ENCODE data around the gene EEIG1. TPM values are rescaled to one million over a fixed set of nuclear protein-coding genes. Genes with fewer than 3 reads are reported as not detected.

EEIG1 gene
- polyA plus RNA-seq, 1 donor from 2014 or later, result 90.5 TPM

GRCh38 chr9:127950513-127951289, 30.1 kb downstream of the EEIG1 start:
- Mint-ChIP-seq H3K4me1 (peaks cover 15 to 28% (median 26%) of the 10 kb centered on the region in 3 donors), H3K27me3 (no peaks in the 10 kb centered on the region), H3K36me3 (no peaks in the 10 kb centered on the region), H3K4me3 (peak overlapping the region in 2 of 4 donors; percentile 37 to 57), H3K9me3 (no peaks in the 10 kb centered on the region), H3K27ac (peak overlapping the region in 2 of 3 donors; percentile 74 to 79)

DNA sequence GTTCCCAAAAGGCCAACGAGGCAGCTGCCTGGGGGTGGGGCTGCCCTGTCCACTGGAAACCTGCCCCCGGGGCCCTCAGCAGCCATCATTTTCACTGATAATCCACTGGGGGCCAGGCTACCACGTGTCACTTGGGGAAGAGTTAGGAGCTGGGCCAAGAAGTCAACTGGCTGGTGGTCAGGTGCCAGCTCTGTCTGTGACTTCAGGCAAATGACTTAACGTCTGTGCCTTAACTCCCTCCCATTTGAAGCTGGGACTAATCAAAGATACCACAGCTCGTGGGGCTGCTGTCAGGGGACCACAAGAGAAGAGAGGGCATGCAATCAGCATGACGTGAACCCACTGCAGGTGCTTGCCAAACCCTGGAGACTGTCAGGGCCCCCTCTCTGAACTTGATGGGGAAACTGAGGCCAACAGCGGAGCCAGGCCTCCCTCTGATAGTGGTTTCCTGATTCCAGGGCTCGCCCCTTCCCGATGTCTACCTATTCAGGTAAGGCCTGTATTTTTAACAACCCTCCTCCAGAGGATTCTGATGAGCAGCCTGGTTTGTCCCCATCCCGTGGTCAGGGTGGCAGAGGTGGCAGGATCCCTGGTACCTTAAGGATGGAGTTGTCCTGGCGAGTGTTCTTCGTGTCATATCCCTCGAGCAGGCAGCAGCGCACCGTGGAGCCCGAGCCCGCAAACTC, 30.8 kb downstream of the EEIG1 start:
- no peaks in the 10 kb centered on the region for H3K9me3 Mint-ChIP-seq
- H3K27ac Mint-ChIP-seq, result peak overlapping the region in 2 of 3 donors; percentile 79 to 85
- H3K4me3 Mint-ChIP-seq, result peak overlapping the region in 1 of 4 donors; percentile 37
- H3K36me3 Mint-ChIP-seq, result no peaks in the 10 kb centered on the region
- no peaks in the 10 kb centered on the region for H3K27me3 Mint-ChIP-seq
- H3K4me1 Mint-ChIP-seq, result peaks cover 10 to 22% (median 22%) of the 10 kb centered on the region in 3 donors

GRCh38 chr9:127947841-127948710, 32.7 kb downstream of the EEIG1 start:
- Mint-ChIP-seq H3K27me3 (no peaks in the 10 kb centered on the region), H3K4me1 (peaks cover 10 to 28% (median 25%) of the 10 kb centered on the region in 3 donors), H3K9me3 (no peaks in the 10 kb centered on the region), H3K4me3 (peak overlapping the region in 3 of 4 donors; percentile 20 to 69 (median 55)), H3K36me3 (no peaks in the 10 kb centered on the region), H3K27ac (peak overlapping the region; percentile 82 to 98 (median 91))

DNA sequence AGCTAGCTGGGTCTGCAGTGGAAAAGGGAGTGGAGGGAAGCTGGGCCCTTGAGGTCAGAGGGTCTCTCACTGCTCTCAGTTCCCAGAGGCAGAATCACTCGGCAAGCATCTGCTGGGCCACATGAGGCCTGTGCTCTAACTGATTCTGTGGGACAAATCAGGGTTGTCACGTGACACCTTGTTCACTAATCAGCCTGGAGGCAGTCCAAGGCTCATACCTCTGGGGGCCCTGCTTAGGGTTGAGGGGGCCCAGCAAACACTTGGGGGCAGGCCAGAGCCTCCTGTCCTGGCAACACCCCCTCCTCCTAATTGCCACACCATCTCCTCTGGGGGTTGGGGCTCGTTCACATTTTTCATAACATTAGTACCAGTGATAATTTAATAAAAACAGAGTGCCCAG, 34.1 kb downstream of the EEIG1 start:
- H3K27me3 Mint-ChIP-seq, result no peaks in the 10 kb centered on the region
- H3K36me3 Mint-ChIP-seq, result peaks cover 2% of the 10 kb centered on the region
- H3K27ac Mint-ChIP-seq, result peak overlapping the region; percentile 9 to 98 (median 43)
- H3K9me3 Mint-ChIP-seq, result no peaks in the 10 kb centered on the region
- H3K4me1 Mint-ChIP-seq, result peaks cover 8 to 29% (median 25%) of the 10 kb centered on the region in 3 donors
- H3K4me3 Mint-ChIP-seq, result peak overlapping the region in 1 of 4 donors; percentile 8

GRCh38 chr9:127945942-127946341, 34.8 kb downstream of the EEIG1 start:
- Mint-ChIP-seq H3K9me3 (no peaks in the 10 kb centered on the region), H3K27ac (peak overlapping the region in 2 of 3 donors; percentile 43 to 98), H3K4me1 (peaks cover 8 to 29% (median 23%) of the 10 kb centered on the region in 3 donors), H3K27me3 (no peaks in the 10 kb centered on the region), H3K4me3 (peak overlapping the region in 1 of 4 donors; percentile 15), H3K36me3 (peaks cover 3% of the 10 kb centered on the region)

- Mint-ChIP-seq H3K27ac (peak overlapping the region; percentile 53 to 98 (median 59)), H3K36me3 (peaks cover 3% of the 10 kb centered on the region), H3K27me3 (no peaks in the 10 kb centered on the region), H3K4me3 (peak overlapping the region in 1 of 4 donors; percentile 55), H3K9me3 (no peaks in the 10 kb centered on the region), H3K4me1 (peaks cover 8 to 27% (median 21%) of the 10 kb centered on the region in 3 donors)
These were observed 35.5 kb downstream of the EEIG1 start for GRCh38 chr9:127945338-127945737.

GRCh38 chr9:127944586-127945218, 36.1 kb downstream of the EEIG1 start:
- H3K36me3 Mint-ChIP-seq, result peaks cover 3% of the 10 kb centered on the region
- H3K4me1 Mint-ChIP-seq, result peaks cover 8 to 25% (median 18%) of the 10 kb centered on the region in 3 donors
- H3K4me3 Mint-ChIP-seq, result peak overlapping the region in 2 of 4 donors; percentile 33 to 55
- H3K27ac Mint-ChIP-seq, result peak overlapping the region; percentile 59 to 93 (median 86)
- H3K27me3 Mint-ChIP-seq, result no peaks in the 10 kb centered on the region
- no peaks in the 10 kb centered on the region for H3K9me3 Mint-ChIP-seq

DNA sequence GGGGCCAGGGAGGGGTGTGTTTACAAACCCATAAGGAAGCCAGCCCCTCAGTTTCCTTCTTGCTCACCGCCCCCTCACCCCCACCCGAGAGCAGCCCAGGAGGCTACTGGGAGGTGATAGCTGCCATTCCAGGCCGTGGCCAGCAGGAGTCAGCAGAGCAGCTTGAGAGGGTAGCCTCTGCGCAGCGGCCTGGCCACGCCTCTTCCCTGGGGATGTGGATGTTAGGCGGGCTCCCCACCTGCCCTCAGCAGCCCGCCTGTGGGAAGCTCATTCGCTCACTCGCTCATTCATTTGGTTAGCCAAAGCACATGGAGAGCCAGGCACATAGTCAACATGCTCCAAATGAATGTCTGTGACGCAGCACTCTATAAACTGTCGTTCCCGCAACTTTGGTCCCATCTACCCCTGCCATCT, 37.1 kb downstream of the EEIG1 start:
- Mint-ChIP-seq H3K27me3 (no peaks in the 10 kb centered on the region), H3K4me3 (peak overlapping the region in 2 of 4 donors; percentile 31 to 33), H3K27ac (peak overlapping the region; percentile 91 to 93 (median 93)), H3K36me3 (peaks cover 3% of the 10 kb centered on the region), H3K4me1 (peaks cover 8 to 25% (median 17%) of the 10 kb centered on the region in 3 donors), H3K9me3 (no peaks in the 10 kb centered on the region)

- H3K4me1 Mint-ChIP-seq, result peaks cover 8 to 25% (median 19%) of the 10 kb centered on the region in 3 donors
These were observed 37.7 kb downstream of the EEIG1 start for GRCh38 chr9:127943011-127943662.

DNA sequence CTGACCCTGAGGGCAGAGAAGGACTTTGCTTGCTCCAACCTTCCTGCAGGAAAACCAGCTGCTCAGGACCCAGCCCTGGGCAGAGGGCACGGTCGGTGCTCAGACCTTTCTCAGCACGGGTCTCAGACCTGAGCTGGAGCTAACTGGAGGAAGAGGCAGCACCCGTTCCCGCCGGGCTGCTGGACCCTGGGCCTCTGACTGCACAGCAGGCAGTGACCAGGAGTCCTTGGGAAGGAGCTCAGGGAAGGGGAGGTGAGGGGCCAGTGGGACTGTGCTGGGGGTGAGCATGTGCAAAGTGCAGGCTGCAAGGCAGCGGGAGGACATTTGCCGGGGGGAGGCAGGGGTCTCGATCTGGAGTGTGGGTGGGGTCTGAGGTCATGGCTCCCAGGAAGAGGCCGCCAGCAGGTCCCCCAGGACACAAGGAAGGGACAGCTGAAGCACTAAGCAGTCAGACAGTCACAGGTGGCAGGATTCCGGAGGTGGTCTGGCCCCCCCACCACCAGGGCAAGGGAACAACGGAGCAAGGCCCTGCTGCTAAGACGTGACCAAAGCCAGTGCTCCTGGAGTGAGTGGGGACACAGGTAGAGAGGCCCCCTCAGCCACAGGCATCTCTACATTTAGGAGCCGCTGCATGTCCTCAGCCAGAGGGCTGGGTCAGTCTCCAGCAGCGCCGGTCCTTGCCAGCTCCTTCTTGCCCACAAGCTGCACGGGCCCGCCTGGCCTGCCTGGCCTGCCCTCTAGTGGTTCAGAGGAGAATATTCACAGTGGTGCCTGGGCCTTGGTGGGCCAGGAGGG, 38.4 kb downstream of the EEIG1 start:
- H3K27ac Mint-ChIP-seq, result peak overlapping the region; percentile 73 to 93 (median 91)
- H3K27me3 Mint-ChIP-seq, result no peaks in the 10 kb centered on the region
- peaks cover 3% of the 10 kb centered on the region for H3K36me3 Mint-ChIP-seq
- peak overlapping the region in 1 of 4 donors; percentile 39 for H3K4me3 Mint-ChIP-seq
- no peaks in the 10 kb centered on the region for H3K9me3 Mint-ChIP-seq
- peaks cover 14 to 26% (median 23%) of the 10 kb centered on the region in 3 donors for H3K4me1 Mint-ChIP-seq

More at GRCh38 chr9:127943011-127943662, 37.7 kb downstream of the EEIG1 start:
- Mint-ChIP-seq H3K27ac (peak overlapping the region; percentile 91 to 93 (median 93)), H3K36me3 (peaks cover 3% of the 10 kb centered on the region), H3K9me3 (no peaks in the 10 kb centered on the region), H3K27me3 (no peaks in the 10 kb centered on the region), H3K4me3 (peak overlapping the region in 1 of 4 donors; percentile 33)

- no peaks in the 10 kb centered on the region for H3K9me3 Mint-ChIP-seq
- H3K36me3 Mint-ChIP-seq, result peaks cover 3% of the 10 kb centered on the region
- H3K4me3 Mint-ChIP-seq, result peak overlapping the region in 2 of 4 donors; percentile 17 to 20
- H3K27ac Mint-ChIP-seq, result peak overlapping the region; percentile 73 to 98 (median 78)
- H3K27me3 Mint-ChIP-seq, result no peaks in the 10 kb centered on the region
- peaks cover 19 to 28% (median 26%) of the 10 kb centered on the region in 3 donors for H3K4me1 Mint-ChIP-seq
These were observed 38.9 kb downstream of the EEIG1 start for GRCh38 chr9:127941961-127942215.

- Mint-ChIP-seq H3K27me3 (no peaks in the 10 kb centered on the region), H3K4me1 (peaks cover 20 to 34% (median 31%) of the 10 kb centered on the region in 3 donors), H3K27ac (peak overlapping the region; percentile 73 to 98 (median 78)), H3K4me3 (peak overlapping the region in 3 of 4 donors; percentile 17 to 71 (median 27)), H3K36me3 (peaks cover 3% of the 10 kb centered on the region), H3K9me3 (no peaks in the 10 kb centered on the region)
These were observed 39.5 kb downstream of the EEIG1 start for GRCh38 chr9:127941062-127941960.

Data from IgD-negative memory B cell (primary cell).